NCI-H1092 (cell line): ENCODE results near the gene GNG14.
A peak's percentile ranks its signal among the peaks of the same experiment; 100 is the strongest.
"Not testable (repeated sequence)": the region's sequence is repeated elsewhere in the genome, so short reads cannot be mapped to it uniquely, and the experiment has no call there.

Experiments
- DNase-seq: peaks from one replicate; lab custom pipeline; 2025; lab: John Stamatoyannopoulos, UW

GNG14 gene

DNA sequence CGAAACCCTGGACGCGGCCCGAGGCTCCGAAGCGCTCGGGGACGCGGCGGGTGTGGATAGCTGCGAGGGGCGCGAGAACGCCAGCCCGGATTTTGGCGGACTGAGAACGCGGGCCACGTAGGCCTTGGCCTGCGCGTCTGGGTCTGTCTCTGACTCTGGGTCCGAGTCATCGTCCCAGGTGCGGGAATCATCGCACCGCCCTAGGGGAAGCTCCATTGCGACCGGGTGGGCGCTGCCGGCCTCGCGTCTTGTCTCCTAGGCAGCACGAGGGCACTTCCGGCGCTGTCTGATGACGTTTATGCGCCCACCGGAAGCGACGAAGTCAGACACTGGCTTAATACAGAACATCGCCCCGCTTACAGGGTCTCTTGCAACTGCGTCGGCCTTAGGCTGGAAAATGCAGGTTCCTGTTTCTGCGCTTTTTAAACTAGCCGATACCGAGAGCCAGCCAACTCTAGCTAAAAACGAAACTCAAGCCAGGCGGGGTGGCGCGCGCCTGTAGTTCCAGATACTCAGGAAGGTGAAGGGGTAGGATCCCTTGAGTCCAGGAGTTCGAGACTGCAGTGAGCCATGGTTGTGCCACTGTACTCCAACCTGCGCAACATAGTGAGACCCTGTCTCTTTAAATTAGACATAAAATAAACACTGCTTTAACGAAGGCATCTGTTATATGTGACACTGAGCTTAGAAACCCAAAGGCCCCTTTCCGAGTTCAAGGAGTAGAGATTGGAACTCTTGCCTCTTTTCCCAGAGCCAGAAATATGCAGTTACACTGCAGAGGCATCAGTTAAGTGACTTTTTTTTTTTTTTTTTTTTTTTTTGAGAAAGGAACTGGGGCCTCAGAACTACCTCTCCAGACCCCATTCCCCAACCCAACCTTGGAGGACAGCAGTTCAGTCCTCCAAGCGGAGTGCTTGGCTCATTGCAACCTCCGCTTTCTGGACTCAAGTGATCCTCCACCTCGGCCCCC is 8.9 kb downstream of the GNG14 start, which contains the start of gene FBXW9:
Gene FBXW9, minus strand, starts transcription at position 266 of the 970 bp plus-strand sequence. Its CDS starts 50 bp downstream, at position 216.
- DNase-seq = peak; percentile 94

DNA sequence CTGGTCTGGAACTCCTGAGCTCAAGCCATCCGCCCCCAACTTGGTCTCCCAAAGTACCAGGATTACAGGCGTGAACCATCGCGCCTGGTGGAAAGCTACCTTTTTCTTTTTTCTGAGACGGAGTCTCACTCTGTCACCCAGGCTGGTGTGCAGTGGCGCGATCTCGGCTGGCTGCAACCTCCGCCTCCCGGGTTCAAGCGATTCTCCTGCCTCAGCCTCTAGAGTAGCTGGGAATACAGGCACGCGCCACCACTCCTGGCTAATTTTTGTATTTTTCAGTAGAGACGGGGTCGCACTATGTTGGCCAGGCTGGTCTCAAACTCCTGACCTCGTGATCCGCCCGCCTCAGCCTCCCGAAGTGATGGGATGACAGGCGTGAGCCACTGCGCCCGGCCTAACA is 9.6 kb downstream of the GNG14 start:
- not testable (repeated sequence) for DNase-seq

- DNase-seq = no peak
These were observed 10.3 kb downstream of the GNG14 start for GRCh38 chr19:12698138-12698537.

DNA sequence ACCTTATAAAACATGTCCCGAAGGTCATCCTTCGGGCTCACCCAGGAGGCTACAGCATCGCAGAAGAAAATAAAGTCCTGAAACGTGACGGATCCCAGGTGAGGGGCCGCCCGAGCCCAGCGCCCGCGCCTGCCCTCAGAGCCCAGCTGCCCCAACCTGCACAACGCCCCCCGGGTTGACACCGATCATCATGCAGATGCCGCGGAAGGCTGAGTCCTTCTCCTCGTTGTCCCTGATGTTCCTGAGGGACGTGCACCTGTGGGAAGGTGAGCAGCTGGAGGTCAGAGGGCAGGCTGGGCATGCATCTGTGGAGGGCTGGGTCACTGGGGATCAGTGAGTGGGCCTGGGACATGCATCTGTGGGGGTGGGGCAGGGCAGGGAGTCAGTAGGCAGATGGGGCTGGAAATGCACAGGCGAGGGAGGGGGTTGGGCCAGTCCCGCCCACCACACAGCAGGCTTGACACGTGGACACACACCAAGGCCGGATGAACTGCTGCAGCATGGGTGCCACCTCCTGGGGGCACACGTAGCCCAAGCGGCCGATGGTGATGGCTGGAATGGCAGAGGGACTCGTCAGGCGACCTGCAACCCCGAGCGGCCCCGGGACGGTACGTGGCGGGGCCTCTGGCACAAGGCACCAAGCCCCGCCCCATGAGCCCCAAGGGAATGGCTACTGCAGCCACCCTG is 13.9 kb downstream of the GNG14 start:
- no peak for DNase-seq

DNA sequence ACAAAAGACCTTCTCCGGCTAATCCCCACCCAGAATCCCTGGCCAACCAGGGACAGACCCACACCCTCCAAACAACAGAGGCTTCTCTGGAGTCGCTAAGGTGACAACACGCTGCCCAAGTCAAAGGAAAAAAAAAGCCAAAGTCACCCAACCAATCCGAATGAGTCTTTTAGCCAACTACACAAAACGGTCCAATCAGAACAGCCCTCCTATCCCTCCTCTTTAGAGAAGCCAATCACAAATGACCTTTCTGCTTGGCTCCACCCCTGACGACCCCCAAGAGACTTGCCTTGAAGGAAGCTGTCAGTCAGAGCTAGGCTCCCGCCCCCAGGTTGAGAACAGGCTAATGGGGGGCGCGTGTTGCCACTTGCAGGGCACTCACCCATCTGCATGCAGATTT is 15.2 kb downstream of the GNG14 start:
- peak; percentile 20 for DNase-seq

GRCh38 chr19:12705169-12705568 is 17.4 kb downstream of the GNG14 start:
- DNase-seq = no peak

DNA sequence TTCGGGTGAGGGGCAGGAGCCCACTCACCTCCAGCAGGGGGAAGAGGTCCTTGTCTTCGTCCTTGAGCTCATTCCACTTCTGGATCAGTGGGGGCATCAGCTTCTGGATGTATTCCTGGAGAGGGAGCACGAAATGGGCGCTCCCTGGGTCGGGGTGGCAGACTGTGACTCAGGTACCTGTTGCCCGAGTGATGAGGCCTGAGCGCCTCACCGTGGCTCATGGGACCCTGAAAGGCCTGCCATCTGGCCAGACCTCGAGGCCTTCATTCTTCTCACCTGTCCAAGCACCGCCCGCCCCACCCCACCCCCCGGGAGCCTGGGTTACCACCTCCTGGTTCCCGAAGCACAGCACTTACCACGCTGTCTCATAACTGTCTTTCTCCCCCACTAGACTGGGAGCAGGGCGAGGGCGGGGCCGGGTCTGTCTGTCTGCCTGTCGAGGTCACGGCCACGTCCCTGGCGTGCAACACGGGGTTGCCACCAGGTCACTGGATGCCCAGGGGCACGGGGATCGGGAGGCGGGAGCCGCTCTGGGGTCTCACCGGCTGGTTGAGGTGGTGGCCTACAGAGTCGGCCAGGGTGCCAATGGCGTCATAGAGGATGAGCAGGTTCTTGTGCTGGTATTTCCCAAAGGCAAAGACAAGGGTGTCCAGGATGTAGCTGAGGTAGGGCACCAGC is 18.0 kb downstream of the GNG14 start:
- DNase-seq = no peak

GRCh38 chr19:12706332-12706718 is 18.5 kb downstream of the GNG14 start:
- no peak for DNase-seq

DNA sequence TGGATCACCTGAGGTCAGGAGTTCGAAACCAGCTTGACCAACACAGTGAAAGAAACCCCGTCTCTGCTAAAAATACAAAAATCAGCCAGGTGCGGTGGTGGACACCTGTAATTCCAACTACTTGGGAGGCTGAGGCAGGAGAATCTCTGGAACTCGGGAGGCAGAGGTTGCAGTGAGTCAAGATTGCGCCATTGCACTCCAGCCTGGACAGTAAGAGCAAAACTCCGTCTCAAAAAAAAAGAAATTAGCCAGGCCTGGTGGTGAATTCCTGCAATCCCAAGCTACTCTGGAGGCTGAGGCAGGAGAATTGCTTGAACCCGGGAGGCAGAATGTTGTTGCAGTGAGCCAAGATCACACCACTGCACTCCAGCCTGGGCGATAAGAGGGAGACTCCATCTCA is 20.8 kb downstream of the GNG14 start:
- DNase-seq = no peak

DNA sequence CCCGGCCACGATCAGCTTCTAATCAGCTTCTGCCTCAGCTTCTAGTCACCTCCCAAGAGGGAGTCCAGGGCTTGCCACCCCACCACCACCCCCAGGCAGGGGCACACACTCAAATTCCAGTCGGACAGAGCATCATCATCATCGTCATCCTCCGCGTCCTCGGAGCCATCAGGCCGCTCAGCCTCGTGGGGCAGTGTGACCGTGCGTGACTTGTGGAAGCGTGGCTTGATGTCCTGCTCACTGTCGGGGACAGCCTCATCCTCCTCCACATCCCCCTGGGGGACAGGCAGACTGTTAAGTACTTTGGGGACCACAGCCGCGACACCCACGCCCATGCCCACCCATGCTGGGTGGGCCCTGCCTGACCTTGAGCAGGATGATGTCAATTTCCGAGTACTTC is 23.4 kb downstream of the GNG14 start:
- DNase-seq = no peak

- not testable (repeated sequence) for DNase-seq
These were observed 24.3 kb downstream of the GNG14 start for GRCh38 chr19:12712077-12712476.

GRCh38 chr19:12713304-12713703 is 25.5 kb downstream of the GNG14 start:
- DNase-seq = not testable (repeated sequence)

DNA sequence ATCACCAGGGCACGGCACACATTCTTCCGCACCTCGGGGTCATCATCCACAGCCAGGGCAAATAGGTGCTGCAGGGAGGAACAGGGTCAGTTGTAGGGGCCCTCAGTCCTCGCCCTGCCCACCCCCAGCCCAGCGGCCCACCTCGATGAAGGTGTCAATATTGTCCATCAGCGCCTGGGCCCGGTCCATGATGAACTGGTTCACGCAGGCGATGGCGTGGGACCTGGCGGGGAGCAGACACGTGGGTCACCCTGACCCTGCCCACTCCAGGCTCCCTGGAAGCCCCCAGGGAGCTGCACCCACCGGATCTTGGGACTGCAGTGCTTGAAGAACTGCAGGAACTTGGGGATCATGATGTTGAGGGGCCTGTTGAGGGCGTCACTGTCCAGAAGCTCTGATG is 27.3 kb downstream of the GNG14 start:
- DNase-seq = no peak

- DNase-seq = no peak
These were observed 28.1 kb downstream of the GNG14 start for GRCh38 chr19:12715929-12716328.

DNA sequence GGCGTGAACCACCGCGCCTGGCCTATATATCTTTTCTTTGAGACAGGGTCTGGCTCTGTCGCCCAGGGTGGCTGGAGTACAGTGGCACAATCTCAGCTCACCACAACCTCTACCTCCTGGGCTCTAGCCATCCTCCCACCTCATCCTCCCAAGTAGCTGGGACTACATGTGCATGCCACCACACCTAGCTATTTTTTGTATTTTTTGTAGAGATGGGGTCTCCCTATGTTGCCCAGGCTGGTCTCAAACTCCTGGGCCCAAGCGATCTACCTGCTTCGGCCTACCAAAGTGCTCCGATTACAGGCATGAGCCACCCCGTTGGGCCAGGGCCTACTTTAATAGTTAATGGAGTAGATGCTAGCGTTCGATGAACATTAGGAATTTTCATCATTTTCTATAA is 32.5 kb downstream of the GNG14 start:
- no peak for DNase-seq

DNA sequence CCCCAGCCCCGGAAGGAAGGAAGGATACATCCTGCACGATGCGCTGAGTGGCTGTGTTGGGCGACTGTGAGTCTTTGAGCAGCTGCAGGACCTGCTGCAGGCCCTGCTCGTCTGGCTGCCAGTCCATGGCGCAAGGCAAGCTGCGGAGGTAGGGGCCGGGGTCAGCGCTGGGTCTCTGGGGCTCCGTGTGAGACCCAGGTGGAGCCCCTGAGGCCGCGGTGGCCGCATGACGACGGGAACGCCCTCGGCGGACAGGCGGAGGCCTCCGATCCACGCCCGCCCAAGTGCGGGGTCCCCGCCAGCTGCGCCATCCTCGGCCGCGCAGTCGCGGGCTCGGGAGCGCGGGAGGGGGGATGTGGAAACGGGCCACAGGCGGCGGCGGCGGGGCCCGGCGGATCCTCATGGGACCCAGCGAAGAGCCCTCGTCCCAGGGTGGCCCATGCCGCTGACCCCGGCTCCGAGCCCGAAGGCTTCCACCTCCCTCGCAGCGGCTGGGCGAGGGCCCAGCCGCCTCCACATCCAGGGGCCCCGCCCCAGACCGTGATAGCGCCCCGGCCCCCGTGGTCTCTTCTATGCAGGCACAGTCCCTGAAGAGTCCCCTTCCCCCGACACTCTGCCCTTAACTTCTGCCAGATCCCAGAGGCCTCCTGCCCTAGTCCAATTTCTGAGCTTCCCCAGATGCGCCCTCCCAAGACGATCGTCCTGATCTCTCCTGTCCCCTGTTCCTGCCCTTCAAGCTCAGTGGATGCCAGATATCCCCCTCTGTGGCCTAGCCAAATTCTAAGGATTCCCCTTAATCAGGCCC is 33.3 kb downstream of the GNG14 start:
- no peak for DNase-seq

- peak; percentile 48 for DNase-seq
These were observed 34.1 kb downstream of the GNG14 start for GRCh38 chr19:12721656-12722565.

- DNase-seq = peak; percentile 99
These were observed 35.0 kb downstream of the GNG14 start for GRCh38 chr19:12722566-12723380.

GRCh38 chr19:12723381-12723640 is 35.5 kb downstream of the GNG14 start:
- DNase-seq = no peak
